ENCODE measurements around the gene PRR14L.
"Not testable (repeated sequence)": the region's sequence is repeated elsewhere in the genome, so short reads cannot be mapped to it uniquely, and the experiment has no call there.

- not testable (repeated sequence) for TF ChIP-seq POLR2AphosphoS5, CTCF, POLR2A (IDR thresholded peaks at IDR 0.05)
Measured at GRCh38 chr22:31694046-31694445, 55.9 kb downstream of the PRR14L start.
